Fibroblast of skin of right biceps (primary cell): ENCODE data around the gene CGGBP1.

Source experiments
- DNase-seq: peaks from one replicate; pipeline ENCODE4 v3.0.0-alpha.2; 2013

Gene CGGBP1, protein sequence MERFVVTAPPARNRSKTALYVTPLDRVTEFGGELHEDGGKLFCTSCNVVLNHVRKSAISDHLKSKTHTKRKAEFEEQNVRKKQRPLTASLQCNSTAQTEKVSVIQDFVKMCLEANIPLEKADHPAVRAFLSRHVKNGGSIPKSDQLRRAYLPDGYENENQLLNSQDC

DNA sequence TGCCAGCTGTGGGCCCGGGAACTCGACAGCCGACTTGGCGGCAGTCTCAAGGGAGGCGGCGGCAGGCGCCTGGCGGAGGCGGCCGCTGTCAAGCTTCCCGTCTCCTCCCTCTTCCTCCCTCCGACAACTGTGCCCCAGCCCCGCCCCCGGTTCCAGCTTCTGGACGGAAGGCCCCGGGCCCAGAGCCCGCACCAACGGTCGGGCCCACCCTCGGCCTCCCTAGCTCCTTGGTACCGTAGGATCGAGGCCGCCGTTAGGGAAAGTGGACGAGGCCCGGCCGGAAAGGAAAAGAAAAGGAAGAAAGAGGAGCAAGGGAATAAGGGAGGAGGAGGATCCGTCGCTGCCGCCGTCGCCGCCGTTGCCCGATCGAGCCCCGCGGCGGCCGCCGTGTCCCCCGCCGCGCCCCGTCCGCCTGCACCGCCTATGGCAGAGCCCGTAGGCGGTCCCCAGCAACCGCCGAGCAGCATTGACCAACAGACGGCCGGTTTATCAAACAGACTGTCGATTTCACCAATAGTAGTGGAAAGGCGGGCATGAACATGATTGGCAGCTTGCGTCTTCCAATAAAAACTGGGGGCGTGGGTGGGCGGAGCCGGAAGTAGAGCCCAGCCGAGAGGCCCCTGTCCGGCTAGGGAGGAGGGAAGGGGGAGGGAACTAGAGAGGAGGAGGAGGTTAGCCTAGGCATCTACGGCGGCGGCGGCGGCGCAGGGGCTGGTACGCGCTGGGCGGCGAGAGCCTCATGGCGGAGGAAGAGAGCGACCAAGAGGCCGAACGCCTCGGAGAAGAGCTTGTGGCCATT lies at the start of gene CGGBP1, which contains the start of gene ZNF654:
Gene CGGBP1, minus strand, starts transcription at position 425 of the 799 bp plus-strand sequence. CDS start 3,029 bp downstream, outside the sequence.
Gene ZNF654, plus strand, starts transcription at position 675 of the 799 bp plus-strand sequence. Its CDS starts 65 bp downstream, at position 740.
- DNase-seq, result peak; percentile 99

DNA sequence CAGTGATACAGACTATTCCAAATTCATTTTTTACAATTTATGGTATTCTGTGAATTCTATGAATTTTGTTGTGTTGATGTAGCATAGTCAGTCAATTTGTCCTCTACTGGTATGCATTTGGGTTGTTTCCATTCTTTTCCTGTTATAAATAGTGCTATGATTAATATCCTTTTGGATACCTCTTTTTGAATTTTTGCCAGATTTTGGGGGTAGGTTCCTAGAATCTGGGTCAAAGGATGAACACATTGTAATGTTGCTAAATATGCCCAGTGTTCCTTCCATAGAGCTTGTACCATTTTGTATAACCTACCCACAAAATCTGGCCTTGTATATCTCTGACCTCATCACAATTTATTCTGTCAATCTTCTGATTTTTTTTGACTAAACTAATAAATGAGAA lies 46.5 kb upstream of the CGGBP1 start:
- peak; percentile 55 for DNase-seq

DNA sequence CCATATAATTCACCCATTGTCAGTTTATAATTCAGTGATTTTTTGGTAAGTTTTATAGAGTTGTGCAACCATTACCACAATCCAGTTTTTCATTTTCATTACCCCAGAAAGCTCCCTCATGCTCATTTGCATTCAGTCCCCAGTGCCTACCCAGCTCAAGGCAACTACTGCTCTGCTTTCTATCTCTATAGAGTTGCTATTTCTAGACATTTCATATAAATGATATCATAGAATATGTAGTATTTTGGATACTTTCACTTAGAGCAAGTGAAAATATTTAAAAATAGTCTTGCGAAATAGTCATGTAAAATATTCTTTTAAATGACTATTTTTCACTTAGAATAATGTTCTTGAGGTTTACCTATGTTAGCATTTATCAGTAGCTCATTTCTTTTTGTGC lies 42.3 kb upstream of the CGGBP1 start:
- DNase-seq, result peak; percentile 2

DNA sequence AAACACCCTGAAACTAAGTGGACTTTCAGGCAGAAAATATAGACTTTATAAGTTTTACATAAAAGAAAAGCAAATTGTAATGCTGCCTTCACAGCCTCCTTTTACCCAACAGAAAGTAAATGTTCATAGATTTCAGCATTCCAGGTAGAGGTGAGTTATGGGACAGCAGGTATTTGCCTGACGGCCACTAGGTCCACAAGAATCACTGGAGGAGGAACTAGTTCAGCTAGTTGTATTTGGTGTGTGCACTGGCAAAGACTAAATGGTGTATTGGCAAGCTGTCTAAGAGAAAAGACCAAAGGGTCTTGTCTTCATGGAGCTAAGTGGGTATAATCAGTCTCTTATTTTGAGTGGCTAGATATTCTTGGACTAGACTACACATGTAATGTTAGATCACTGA lies 34.5 kb upstream of the CGGBP1 start:
- DNase-seq, result no peak

DNA sequence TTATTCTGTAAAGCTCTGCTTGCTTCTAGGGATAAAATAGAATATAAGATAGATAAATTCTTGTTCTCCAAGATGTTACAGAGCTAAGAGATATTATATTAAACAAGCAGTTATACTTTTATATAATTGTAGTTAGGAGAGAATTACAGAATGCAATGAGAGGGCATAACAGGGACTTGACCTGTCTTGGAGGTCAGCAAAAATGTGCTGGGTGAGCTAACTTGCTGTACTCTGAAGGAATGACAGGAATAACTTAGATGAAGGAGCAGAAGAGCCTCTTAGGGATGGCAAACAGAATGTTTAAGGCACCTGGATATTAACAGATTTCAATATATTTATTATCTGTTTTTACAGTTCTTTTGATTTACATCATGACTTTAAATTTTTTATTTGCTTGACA lies 33.5 kb upstream of the CGGBP1 start:
- DNase-seq, result no peak

DNA sequence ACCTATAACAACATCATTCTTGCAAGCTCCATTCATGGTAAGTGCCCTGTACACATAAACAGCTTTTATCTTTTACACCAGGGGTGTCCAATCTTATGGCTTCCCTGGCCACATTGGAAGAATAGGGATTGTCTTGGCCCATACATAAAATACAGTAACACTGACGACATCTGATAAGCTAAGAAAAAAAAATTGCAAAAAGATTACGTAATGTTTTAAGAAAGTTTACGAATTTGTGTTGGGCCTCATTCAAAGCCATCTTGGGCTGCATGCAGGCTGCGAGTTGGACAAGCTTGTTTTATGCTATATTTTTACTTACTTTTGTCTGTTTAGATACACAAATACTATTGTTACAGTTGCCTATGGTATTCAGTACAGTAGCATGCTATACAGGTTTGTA lies 31.9 kb upstream of the CGGBP1 start:
- no peak for DNase-seq

DNA sequence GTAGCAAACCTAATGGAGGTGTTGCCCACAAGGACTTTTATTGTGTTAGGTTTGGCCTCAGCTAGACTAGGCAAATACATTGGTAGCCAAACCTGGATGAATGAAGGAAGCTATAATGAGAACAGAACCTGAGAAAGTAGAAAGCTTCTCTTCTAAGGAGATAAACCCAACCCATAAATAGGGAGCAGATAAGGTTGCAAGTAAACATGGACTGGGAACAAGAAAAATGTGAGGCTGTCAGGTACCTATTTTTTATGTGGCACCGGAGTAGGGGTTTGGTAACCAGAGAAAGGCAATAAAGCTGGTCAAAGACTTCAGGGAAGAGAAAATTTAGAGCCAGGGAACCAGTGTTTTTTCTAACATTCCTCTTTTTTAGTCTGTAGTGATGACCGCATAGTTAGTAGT lies 25.3 kb upstream of the CGGBP1 start:
- DNase-seq, result no peak

DNA sequence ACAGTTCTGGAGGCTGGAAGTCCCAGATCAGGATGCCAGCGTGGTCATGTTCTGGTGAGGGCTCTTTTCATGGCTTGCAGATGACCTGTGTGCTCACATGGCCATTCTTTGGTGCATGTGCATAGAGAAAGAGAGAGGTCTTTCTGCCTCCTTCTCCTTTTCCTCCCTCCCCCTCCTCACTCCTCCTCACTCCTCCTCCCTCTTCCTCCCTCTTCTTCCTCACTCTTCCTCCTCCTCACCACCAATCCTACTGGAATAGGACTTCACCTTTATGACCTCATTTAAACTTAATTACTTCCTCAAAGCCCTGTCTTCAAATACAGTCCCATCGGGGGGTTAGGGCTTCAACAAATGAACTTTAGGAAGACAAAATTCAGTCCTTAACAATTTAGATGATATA lies 24.0 kb upstream of the CGGBP1 start:
- DNase-seq, result no peak

DNA sequence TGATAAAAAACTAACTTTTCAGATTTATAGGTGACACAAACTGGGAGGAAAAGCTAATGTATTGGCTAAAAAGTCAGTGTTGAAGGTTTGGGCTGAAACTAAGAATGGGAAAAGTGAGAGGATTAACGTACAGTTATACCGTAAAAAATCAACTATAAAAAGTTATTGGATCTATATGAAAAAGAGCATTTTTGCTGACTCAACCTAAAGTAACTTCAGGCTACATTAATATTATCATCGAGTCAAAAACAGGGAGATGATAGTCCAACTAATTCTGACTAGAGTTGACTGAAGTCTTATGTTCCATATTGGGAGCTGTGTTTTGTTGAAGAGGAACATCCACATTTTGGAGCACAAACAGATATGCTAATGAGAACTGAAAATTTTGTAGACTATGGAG lies 20.1 kb upstream of the CGGBP1 start:
- no peak for DNase-seq

DNA sequence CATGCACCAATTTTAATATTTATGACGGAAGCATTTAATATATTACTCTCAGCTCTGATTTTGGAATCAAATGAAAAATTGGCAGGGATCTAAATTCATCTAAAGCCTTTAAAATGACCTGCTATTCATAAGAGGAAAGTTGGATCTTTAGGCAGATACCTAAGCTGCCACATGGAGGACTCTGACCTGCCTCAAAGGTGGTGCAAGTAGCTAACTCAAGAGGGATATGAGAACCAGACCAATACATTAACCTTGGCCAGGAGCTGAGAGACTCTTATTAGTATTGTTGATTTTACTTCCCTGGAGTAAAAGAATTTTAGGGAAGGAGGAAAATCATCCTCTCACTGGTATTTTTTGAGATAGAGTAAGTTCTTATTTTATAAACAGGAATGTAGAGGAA lies 17.9 kb upstream of the CGGBP1 start:
- no peak for DNase-seq

DNA sequence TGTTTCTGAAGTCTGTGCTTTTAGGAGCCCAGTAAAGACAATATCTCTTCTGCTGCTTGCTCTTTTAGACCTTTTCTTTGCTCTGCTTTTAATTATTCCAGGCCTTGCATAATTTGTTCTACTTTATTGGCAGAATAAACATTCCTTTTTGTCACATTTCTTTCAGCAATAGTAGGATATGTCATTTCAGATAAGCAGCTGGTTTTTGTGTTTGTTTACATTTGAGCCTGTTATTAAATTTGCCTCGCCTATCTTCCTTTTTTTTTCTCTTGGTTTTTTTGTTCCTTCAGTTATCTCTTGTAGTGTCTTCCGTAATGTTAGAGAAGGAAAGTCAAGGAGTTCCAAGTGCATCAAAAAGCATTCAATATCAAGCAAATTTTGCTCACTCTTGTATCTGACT lies 16.7 kb upstream of the CGGBP1 start:
- no peak for DNase-seq

DNA sequence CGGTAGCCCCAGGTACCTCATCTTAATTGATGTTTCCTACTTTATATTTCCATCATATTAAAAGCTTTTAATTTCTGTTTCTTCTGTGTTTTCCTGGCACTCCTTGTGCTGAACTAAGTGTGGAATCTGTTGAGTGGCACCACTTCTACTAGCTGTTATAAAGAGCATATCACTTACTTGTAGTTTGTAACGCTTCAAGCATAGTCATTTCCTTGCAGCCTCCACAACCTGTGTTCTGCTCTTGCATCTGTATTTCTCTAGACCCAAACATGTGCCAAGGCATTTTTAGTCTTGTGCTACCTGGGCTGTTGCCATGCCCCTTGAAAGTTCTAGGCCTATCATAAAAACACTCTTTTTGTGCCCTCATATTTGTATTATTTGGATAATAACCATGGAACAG lies 16.3 kb upstream of the CGGBP1 start:
- DNase-seq, result no peak

DNA sequence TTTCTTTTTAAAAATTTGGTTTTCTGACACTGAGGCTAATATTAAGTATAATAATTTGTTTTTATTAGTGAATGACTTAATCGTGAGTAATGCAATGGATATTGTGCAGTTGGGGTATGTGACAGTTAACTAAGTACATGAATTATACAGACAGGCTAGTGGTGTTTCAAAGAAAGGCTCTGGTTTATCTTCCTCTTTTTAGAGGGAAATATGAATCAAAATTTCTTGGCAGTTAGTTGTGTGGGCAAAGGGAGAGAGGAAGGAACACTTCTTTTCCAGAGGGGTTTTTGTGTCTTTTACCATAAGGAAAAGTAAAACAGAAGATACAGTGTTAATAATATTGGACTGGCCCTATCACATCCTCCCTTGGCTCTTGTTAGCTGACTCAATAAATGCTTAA lies 2.9 kb upstream of the CGGBP1 start:
- DNase-seq, result no peak

DNA sequence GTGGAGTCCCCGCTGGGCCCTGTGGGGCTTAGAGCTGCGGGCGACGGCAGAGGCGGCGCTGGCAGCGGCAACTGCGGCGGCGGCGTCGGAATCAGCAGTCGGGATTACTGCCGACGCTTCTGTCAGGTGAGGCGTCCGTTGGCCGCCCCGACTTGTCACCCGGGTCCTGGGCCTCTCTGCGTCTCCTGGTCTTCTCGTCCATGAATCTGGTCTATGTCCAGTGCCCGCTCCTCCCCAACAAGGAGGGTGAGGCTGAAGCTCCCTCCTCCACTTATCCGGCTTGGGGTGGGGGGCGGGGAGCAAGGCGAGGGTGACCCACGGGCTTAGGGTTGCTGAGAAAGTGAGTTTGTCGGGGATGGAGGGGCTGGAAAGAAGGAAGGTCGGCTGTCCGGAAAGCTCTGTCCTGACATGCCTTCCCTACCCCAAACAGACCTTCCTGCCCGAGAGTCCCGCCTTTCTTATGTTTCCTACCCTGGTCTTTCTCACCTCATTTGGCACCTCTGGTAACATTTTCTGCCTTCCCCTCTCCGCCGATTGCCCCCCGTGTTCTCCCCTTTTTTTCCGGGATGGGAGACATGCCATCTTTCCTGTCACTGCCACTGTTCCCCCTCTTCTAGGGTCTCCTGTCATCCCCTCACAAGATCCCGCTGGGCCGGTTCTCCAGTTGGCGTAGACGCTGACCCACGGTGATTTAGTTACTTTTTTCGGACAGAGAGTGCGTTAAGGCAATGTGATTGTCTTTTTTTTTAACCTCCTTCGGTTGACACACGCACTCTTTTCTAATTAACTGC lies 770 bp upstream of the CGGBP1 start:
- DNase-seq, result no peak

DNA sequence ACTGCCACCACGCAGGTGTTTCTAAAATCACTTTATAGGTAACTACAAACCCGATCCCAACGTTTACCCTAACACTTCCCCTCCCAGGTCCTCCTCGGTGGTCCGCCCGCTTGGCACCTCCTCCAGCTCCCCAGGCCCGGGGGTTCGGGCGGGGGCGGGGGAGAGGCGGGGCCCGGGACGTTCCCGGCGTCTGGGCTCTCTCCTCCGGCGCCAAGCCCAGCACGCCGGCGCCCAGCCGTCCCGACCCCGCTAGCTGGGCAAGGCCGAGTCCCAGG lies 562 bp downstream of the CGGBP1 start:
- no peak for DNase-seq

DNA sequence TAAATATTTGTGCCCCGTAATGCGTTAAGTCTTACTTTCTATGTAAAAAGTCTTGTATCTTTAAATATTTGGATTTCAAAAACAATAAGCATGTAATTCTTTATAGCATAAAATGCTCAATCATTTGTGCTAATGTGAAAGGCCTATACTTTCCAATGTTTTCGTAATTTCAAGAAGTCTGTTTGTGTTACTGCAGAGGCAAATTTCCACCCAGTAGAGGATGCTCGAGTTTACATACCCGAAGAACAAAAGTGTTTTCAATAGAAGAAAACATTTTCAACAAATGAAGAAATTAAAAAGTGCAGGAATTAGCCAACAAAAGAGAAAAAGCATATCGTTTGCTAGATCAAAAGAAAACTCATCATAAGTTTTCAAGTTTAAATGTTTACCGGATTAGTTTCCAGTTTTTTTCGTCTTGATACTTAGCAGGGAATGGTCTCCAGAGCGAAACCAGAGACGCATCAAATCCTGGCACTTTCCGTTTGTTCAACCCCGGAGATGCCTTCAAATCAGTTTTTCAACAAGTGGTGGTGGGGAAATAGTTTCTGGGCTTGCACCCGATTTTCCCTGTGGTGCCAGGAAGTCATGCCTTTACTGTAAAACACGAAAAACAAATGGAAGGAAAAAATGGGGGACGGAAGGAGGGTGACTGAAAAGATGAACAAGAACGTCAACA lies 1.0 kb downstream of the CGGBP1 start:
- DNase-seq, result peak; percentile 19

DNA sequence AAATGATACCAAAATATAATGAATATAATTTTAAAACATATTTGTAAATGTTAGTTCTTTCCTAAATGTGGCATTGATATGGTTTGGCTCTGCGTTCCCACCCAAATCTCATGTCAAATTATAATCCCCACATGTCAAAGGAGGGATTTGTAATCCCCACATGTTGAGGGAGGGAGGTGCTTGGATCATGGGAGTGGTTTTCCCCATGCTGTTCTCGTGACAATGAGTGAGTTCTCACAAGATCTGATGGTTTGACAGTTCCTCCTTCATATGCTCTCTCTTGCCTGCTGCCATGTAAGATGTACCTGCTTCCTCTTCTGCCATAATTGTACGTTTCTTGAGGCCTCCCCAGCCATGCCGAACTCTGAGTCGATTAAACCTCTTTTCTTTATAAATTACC lies 12.0 kb downstream of the CGGBP1 start:
- DNase-seq, result no peak

DNA sequence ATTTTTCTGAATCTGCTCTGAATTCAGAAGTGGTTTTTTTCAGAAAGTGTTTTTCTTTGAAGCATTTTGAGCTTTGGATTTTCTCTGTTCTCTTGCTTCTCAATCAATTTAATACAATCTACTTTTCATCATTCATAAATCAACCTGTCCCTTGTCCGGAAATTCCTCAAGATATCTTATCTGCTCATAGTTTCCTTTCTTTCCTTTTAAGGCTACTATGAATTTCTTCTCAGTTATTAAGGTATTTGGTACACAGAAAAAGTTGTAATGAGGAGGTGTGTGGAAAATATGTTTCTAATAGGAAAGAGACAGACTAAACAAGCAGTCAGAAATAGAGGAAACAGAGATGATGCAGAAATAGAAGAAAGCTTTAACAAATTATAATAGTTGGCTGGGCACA lies 14.4 kb downstream of the CGGBP1 start:
- no peak for DNase-seq

DNA sequence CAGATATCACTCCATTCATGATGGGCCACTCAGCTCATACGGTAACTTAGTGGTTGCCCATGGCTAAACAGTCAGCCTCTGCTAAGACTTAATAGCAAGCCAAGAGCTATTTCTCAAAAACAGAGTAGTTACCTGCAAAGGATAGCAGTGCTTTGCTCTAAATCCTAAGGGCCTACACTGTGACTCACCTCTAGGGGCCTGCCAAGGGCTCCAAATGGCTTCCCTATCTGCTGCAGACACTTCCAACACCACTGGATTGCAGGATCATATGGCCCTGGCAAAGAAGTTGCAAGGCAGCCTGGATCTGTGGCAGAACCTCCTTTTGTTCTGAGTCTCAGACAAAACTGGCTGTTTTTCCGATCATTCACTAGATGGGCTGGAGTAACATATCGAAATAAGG lies 17.8 kb downstream of the CGGBP1 start:
- DNase-seq, result no peak

DNA sequence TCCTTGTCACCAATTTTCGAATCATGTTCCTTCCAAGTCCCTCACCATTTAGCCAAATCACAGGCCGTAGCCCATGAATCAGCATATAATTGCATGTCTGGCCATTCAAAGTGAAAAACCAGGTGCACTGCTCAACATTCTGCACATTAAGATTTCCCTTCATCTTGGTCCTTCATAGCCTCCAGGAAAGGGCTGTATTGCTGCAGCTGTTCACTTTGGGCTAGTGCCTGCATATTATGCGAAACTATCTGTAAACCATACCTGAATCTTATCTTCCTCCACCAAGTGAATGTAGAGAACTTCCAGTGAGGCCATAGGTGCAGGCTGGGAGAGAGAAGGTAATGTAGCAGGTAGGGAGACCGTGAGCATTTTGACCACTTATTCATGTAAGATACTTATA lies 18.3 kb downstream of the CGGBP1 start:
- no peak for DNase-seq

DNA sequence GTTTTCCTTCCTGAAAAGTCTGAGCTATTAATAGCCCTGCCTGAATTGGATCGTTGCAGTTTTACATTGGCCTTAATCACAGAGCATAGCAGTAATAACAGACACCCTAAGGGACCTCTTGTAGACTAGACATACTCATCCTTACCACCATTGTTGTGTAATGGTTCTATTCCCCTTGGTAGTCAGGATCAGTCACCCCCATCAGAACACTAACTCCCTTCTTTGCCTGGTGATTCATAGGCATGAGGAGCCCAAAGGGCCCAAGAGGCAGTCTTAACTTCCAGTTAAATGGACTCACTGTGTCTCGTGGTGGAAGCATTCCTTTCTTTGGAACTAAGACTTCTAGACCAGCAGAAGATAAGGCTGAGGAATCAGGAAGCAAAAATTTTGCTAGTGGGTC lies 20.2 kb downstream of the CGGBP1 start:
- DNase-seq, result peak; percentile 81

DNA sequence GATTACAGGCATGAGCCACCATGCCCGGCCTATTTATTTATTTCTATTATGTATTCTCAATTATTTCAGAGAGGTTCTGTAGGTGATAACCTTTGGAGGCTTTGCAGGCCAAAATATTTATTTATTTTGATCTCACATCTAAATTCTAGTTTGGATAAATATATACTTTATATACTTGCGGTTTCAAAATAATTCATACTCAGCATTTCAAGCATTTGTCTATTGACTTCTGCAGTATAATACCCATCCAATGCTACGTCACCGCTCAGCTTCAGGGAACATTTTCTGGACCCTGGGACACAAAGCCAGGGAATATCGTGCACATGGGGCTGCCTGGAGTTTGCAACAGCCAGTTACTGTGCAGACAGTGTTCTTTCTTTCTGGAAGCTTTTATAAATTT lies 22.6 kb downstream of the CGGBP1 start:
- DNase-seq, result no peak

DNA sequence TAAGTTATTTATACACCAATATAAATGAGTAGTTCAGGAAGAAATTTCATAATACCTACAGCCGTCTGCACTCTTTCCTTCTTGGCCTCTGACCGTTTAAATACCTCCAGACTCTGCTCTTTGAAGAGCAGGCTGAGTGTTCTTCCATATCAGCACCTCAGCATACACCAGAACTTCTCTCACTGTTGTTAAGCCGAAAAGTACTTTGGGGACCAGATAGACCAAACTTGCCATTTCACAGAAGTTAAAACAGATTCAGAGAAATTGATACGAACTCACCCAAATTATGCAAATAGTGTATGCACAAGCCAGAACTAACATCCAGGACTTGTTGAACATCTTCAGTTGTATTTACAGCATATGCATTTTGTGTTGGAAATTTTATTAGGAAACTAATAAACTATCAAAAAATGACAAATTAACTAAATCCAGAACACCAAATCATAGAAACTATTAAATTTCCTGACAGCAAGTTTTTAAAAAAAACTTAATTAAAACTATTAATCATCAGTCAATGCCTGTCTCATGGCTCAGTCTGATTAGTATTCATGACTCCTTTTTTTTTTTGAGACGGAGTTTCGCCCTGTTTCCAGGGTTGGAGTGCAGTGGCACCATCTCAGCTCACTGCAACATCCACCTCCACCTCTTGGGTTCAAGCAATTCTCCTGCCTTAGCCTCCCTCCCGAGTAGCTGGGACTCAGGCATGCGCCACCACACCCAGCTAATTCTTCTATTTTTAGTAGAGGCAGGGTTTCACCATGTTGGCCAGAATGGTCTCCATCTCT lies 24.1 kb downstream of the CGGBP1 start:
- DNase-seq, result no peak
